Kidney epithelial cell (primary cell): ENCODE data around the gene SPTLC1. TPM values are rescaled to one million over a fixed set of nuclear protein-coding genes. Genes with fewer than 3 reads are reported as not detected.
A peak's percentile ranks its signal among the peaks of the same experiment; 100 is the strongest.

ENCODE experiments used
- DNase-seq: peaks from one replicate; pipeline ENCODE4 v3.0.0-alpha.2; 2010; ENCODE audit warnings: low read depth
- H3K27me3 ChIP-seq: 2 replicates; pipeline ENCODE4 v1.6.0; 2011; ENCODE audit warnings: low read length; ENCODE audit not compliant: control insufficient read depth, insufficient read depth
- H3K36me3 ChIP-seq: 2 replicates; pipeline ENCODE4 v1.5.1; 2011; ENCODE audit warnings: low read length; ENCODE audit not compliant: control insufficient read depth, insufficient read depth
- H3K4me3 ChIP-seq: 2 replicates; pipeline ENCODE4 v1.5.1; 2011; ENCODE audit warnings: low read depth, mild to moderate bottlenecking, control low read depth, low read length
- CTCF ChIP-seq: IDR thresholded peaks from 2 replicates; pipeline ENCODE4 v1.5.1; 2011; ENCODE audit warnings: mild to moderate bottlenecking, moderate library complexity, low read length, control low read depth, inconsistent platforms; ENCODE audit not compliant: insufficient read depth, poor library complexity, severe bottlenecking
- total RNA-seq: library from RNA; depleted of rRNA; stranded (reverse); fragments of >200 nt; gene quantifications from 2 replicates; pipeline ENCODE4 v1.2.3, GENCODE V29; 2015

SPTLC1 gene
- total RNA-seq, result 101 and 103 TPM in 2 replicates

- no peak for TF ChIP-seq CTCF
- Histone ChIP-seq H3K4me3 (peak within 1 kb of the TSS; percentile 97), H3K27me3 (no peaks in the 10 kb centered on the region), H3K36me3 (no peaks in the 10 kb centered on the region)
- no peak for DNase-seq
Measured at GRCh38 chr9:92115071-92115858, at the start of gene SPTLC1. Gene SPTLC1 (minus strand): TSS chr9:92115413. CDS start chr9:92115370, 43 bp downstream.

GRCh38 chr9:92164975-92165374, 49.8 kb upstream of the SPTLC1 start:
- TF ChIP-seq CTCF, result no peak
- Histone ChIP-seq H3K27me3 (peaks cover 2% of the 10 kb centered on the region), H3K4me3 (no peak overlapping the region), H3K36me3 (no peaks in the 10 kb centered on the region)
- no peak for DNase-seq

DNA sequence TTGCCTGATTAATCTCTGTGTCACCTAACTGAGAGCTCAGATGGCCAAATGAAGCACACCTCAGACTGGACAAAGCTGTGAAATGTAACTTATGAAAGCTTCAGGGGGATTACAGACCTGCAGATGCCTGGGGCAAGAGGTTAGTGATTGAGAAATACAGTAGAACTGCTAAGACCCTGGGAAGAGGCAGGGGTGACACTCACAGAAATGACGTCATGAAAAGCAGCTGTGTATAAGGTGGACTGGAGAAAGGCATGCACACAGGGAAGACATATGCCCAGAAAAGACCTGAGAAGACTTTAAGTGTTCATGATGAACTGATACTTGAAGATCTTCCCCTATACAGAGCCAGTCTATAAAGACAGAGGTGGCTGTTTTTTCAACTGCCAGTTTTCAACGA, 49.3 kb upstream of the SPTLC1 start:
- no peak for TF ChIP-seq CTCF
- H3K36me3 ChIP-seq, result no peaks in the 10 kb centered on the region
- no peak for DNase-seq
- no peak overlapping the region for H3K4me3 ChIP-seq
- peaks cover 2% of the 10 kb centered on the region for H3K27me3 ChIP-seq

- TF ChIP-seq CTCF, result no peak
- DNase-seq, result no peak
- Histone ChIP-seq H3K27me3 (peaks cover 2% of the 10 kb centered on the region), H3K36me3 (no peaks in the 10 kb centered on the region), H3K4me3 (no peak overlapping the region)
Measured at GRCh38 chr9:92163276-92163675, 48.1 kb upstream of the SPTLC1 start.

DNA sequence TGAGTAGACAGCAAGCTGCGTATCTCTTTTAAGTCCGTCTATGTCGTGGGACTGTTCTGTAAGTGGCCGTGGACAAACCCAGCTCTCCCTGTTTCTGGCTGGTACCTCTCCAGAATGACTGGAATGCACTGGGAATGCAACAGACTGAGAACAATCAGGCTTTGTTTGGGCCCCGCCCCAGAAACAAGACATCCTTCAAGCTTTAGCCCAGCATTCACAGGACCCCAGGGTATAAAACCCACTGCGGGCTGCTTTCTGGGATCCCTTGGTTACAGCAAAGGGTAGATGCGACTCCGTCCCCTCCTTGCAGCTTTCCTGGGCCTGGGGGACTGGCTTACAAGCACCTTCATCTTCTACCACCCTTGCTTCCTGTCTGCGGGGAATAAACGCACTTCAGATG, 45.6 kb upstream of the SPTLC1 start:
- H3K27me3 ChIP-seq, result peaks cover 2% of the 10 kb centered on the region
- H3K4me3 ChIP-seq, result no peak overlapping the region
- no peak for DNase-seq
- TF ChIP-seq CTCF, result no peak
- no peaks in the 10 kb centered on the region for H3K36me3 ChIP-seq

GRCh38 chr9:92159058-92159457, 43.8 kb upstream of the SPTLC1 start:
- TF ChIP-seq CTCF, result no peak
- no peak overlapping the region for H3K4me3 ChIP-seq
- peaks cover 2% of the 10 kb centered on the region for H3K27me3 ChIP-seq
- no peaks in the 10 kb centered on the region for H3K36me3 ChIP-seq
- no peak for DNase-seq
